Right lobe of liver (tissue), 4 donors: ENCODE results near the gene CDC123.

Experiments used
- POLR2A ChIP-seq: fragments of 450-650 bp; IDR thresholded peaks from one replicate; pipeline ENCODE4 v1.6.1; 2017; ENCODE audit warnings: antibody characterized with exemption, mild to moderate bottlenecking
- TF ChIP-seq, protein P1 (sequence below), 4 donors: fragments of 200-600 bp in 3 of 4; fragments of 450-650 bp in 1 of 4; IDR thresholded peaks; one replicate each; pipeline versions ENCODE4 v1.5.1 to v1.8.0; 2016 to 2022; ENCODE audit warnings: antibody characterized with exemption in 4 of 4, mild to moderate bottlenecking in 2 of 4
- donor health status: DM: no; HTN: no; CAD: no.
- donor health status: DM: no; HTN: no; CAD: no.
- donor health status: DM: no; HTN: yes; CAD: no.

DNA sequence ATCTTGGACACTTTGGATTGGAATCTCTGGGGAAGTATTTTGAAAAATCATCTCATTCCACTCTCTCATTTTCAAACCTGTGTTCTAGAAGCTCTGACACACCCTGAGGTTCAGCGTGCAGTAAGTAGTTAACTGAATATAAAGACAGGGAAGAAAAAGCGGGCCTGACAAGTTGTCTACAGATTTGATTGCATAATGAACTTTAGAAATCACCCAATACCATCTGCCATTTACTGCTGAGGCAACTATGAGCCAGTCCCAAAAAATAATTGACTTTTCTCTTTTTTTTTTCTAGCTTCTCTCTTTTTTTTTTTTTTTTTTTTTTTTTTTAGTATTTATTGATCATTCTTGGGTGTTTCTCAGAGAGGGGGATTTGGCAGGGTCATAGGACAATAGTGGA is 29.5 kb downstream of the CDC123 start:
- TF ChIP-seq POLR2A, result no peak
- TF ChIP-seq, protein P1, sequence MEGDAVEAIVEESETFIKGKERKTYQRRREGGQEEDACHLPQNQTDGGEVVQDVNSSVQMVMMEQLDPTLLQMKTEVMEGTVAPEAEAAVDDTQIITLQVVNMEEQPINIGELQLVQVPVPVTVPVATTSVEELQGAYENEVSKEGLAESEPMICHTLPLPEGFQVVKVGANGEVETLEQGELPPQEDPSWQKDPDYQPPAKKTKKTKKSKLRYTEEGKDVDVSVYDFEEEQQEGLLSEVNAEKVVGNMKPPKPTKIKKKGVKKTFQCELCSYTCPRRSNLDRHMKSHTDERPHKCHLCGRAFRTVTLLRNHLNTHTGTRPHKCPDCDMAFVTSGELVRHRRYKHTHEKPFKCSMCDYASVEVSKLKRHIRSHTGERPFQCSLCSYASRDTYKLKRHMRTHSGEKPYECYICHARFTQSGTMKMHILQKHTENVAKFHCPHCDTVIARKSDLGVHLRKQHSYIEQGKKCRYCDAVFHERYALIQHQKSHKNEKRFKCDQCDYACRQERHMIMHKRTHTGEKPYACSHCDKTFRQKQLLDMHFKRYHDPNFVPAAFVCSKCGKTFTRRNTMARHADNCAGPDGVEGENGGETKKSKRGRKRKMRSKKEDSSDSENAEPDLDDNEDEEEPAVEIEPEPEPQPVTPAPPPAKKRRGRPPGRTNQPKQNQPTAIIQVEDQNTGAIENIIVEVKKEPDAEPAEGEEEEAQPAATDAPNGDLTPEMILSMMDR (IDR thresholded peaks at IDR 0.05), result no peak
